Measurements from ENCODE around the gene BMAL2.

The BMAL2 gene, protein sequence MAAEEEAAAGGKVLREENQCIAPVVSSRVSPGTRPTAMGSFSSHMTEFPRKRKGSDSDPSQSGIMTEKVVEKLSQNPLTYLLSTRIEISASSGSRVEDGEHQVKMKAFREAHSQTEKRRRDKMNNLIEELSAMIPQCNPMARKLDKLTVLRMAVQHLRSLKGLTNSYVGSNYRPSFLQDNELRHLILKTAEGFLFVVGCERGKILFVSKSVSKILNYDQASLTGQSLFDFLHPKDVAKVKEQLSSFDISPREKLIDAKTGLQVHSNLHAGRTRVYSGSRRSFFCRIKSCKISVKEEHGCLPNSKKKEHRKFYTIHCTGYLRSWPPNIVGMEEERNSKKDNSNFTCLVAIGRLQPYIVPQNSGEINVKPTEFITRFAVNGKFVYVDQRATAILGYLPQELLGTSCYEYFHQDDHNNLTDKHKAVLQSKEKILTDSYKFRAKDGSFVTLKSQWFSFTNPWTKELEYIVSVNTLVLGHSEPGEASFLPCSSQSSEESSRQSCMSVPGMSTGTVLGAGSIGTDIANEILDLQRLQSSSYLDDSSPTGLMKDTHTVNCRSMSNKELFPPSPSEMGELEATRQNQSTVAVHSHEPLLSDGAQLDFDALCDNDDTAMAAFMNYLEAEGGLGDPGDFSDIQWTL

DNA sequence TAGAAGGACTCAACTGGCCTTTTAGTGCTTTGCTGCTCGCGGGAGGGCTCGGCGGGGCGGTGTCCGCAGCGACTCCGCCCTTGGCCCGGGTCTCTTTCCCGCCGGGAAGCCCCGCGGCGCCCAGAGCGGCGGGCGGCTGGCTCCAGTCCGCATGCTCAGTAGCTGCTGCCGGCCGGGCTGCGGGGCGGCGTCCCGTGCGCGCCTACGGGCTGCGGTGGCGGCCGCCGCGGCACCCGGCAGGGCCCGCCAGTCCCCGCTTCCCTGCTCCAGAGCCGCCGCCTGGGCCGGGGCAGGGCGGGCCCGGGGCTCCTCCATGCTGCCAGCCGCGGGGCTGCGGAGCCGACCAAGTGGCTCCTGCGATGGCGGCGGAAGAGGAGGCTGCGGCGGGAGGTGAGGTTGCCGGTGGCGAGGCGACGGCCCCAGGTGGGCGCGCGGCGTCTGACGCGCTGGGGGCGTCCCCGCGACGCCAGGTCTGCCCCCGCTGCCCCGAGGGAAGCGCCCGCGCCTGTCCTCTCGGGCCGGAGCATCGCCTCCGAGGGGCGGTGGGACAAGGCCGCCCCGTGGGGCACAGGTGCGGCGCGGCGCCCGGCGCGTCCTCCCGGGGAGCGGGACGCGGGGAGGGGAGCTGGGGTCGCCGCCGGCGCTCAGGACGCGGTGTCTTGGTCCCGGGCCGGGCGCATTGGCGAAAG lies at the start of gene BMAL2:
Gene BMAL2, plus strand, starts transcription at position 123 of the 689 bp plus-strand sequence. Its CDS starts 237 bp downstream, at position 360.
- peak; percentile 10 for DNase-seq

DNA sequence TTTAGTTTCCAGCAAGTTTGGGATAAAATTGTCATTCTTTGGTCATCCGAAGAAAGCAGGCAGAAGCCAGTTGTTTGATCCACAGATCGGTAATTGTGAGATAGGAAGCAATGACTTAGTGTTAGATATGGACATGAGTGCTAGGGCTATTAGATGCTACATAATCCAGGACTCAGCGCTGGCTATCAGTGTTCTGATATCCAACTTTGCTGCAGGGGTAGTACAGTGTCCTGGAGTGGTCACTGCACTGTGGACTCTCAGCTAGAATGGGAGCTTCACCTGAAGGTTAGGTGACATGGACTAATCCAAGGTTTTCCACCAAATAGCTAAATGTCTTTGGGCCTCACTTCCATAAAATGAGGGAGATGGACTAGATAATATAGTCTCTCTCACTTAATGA lies 48.6 kb upstream of the BMAL2 start:
- no peak for DNase-seq

DNA sequence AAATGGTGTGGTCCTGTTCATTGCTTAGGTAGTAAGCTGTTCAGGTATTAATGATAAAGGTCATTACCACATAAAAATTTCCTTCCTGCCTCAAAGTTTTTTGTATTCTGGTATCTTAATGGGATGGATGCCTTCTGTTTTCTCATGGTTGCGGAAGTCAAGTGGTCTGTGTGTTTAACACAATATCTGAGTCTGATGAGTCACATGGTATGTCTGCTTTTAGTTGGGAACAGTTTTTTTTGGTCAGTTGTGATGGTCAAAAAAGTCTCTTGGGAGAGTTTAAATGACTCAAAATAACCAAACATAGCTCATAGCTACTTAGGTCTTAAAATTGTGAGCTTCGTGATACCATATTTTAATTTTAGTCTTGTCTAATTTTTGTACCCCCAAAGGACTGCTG lies 47.9 kb upstream of the BMAL2 start:
- no peak for DNase-seq

DNA sequence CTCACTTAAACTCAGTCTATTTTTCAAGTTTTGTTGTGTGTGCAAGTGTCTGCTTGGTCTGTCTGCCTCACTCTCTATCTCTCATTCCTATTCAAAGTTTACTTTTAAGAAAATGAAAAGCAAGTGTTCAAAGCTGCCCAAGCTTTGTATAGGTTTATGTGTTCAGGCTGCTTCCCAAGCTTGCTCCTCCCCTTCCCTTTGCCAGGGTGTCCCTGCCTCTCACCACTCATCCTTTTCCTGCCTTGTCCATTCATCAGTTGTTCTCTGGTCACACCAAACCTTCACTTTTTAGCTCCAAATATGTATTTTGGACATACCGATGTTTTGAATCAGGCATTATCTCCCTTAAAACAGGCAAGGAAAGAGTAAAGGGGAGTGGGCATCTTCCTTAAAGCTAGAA lies 47.2 kb upstream of the BMAL2 start:
- no peak for DNase-seq

DNA sequence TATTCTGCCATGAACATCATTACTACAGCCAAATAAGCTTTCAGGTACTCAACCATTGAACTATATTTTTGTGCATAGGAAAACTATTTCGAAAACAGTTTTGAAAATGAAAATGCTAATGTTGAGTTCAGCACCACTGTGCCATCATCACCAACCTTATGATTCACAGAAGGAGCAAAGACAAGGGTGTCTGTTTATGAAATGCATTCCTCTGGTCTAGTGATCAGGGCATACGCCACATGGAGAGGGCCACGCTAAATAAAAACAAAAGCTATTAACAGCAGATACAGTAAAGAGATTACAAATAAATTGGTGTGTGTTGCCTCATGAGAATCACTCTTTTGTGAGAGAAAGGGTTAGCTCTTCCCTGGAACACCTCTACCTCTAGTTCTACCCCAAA lies 43.2 kb upstream of the BMAL2 start:
- no peak for DNase-seq

DNA sequence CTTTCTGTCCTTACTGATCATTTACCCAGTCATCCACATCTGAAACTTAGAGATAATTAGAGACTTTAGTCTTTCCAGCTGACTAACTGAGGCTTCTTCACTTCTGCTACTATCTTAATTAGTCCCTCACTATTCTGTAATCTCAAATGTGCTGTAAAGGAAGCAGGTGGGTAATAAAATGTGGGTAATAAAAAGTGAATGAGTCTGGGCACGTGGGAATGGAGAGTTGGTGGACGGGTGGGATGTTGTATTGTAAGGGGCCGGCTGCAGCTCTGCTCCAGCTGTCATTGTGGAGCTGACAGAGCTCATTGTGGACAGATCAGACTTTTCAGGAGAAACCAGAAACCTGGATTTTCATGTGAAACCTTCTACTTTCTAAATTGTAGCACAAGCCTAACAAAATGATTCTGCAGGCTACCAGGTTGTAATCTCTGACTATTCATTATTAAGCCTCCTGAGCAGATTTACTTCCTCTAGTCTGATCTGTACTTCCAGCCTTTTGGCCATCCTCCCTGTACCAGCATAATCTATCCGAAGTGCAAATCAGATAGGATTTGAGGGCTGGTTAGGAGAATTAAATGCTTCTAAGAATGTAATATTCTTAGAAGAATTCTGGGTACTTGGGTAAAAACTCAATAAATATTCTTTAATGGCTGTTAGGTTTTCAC lies 42.0 kb upstream of the BMAL2 start:
- DNase-seq, result no peak

DNA sequence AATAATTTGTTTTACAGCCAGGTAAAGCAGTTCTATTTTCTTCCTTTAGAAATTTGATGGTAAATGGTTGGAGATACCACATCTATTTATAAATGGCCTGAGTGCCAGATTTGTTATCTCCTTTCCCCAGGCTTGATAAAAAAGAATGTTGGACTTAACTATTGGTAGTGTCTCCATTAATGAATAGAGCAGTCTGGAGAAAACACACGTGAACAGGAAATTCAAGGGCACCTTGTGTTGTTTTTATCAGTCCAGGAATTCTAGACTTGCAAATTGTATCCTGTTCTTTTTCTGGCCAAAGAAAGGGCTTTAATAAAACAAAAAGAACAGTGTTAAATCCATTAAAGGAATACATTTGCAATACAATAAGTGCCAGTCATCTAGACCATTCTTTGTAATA lies 40.8 kb upstream of the BMAL2 start:
- DNase-seq, result no peak

DNA sequence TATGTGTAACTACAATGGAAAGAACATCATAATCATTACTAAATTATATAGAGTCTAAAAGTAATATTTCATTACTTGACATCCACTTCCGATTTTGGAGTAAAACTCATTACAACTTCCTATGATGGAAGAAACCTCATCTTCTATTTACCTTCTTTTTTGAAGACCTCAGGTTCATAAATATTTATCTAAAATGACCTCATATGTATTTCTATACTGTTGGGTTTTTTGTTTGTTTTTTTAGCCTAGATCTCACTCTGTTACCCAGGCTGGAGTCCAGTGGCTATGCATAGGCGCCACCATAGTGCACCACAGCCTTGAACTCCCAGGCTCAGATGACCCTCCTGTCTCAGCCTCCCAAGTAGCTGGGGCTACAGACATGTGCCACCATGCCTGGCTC lies 39.9 kb upstream of the BMAL2 start:
- DNase-seq, result no peak

DNA sequence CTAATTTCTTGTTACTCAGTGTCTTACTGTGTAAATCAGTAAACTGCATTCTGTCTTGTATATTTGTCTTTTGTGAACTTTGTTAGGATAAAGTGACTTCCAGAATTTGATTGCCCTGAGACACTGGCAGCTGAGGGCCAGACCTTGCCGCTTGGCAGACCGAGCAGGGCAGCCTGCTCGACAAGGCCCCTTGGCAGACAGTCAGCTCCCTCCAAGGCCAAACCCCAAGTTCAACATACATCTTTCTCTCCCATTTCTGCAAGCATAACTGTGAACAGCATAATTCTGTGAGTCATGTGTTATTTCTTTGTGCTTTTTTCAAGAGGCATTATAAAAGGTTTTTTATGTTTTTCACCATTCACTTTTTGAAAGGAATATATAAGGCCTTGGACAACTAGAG lies 39.2 kb upstream of the BMAL2 start:
- no peak for DNase-seq

DNA sequence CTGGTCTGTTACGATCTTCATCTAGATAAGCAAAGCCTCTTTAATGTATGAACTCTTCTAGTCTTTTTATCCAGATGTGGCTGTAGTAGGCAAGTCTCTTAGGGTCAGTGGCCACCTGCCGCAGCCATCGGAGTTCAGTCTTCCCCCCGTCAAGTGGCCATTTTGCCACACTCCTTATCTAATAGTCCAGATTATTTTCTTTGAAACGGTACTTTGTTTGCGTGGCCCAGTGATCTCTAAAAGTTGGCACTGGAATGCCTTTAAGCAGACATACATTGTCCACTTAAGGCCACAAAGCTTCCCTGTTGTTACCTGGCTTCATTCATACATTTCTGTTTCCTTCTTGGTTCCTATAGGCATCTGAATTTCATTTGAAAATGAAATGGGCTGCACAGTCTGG lies 36.0 kb upstream of the BMAL2 start:
- no peak for DNase-seq

DNA sequence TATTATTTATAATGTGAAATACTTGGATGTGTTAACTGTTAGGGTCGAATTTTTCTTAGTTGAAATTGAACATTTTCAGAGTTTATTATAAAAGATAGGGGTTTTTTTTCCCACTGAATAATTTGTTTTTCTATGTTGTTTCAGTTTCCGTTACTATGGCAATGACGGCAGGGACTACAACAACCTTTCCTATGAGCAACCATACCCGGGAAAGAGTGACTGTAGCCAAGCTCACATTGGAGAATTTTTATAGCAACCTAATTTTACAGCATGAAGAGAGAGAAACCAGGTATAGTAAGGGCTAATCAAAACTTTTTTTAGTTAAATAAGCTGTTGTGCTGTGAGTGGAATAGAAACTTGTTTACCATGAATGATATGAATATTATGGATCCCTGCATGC lies 35.1 kb upstream of the BMAL2 start:
- DNase-seq, result no peak

DNA sequence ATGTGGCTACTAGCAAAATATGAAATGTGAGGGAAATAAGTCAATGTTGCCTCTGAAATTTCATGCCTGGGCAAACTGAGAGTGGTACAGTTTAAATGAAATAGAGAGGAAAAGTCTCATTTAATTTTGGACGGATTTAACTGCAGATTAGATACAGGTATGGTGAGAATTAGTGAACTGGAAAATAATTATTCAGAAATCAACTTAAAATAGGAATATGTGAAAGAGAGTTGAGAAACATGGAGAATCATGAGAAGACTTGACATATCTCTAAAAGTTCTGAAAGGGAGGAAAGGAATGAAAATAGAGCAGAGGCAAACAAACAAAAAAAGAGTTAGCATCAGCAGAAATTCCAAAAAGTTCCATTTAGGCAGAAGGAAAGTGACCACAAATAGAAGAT lies 33.5 kb upstream of the BMAL2 start:
- no peak for DNase-seq

DNA sequence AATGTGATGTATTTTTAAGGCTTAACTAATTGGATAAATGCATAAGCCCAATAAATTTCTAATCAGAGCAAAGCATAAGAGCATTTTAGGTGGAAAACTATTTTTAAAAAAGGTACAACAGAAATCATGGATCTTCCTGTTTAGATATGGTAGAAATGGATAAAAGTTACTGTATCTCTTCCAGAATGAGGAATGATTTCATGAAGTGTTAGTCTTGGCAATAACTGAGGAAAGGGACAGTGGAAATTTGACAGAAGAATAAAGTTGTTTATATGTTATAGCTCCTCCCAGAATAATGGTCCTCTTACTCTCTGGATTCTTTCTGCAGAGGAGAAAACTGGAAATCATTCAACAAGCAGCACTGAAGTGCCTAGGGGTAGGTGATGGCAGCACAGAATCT lies 32.4 kb upstream of the BMAL2 start:
- no peak for DNase-seq

DNA sequence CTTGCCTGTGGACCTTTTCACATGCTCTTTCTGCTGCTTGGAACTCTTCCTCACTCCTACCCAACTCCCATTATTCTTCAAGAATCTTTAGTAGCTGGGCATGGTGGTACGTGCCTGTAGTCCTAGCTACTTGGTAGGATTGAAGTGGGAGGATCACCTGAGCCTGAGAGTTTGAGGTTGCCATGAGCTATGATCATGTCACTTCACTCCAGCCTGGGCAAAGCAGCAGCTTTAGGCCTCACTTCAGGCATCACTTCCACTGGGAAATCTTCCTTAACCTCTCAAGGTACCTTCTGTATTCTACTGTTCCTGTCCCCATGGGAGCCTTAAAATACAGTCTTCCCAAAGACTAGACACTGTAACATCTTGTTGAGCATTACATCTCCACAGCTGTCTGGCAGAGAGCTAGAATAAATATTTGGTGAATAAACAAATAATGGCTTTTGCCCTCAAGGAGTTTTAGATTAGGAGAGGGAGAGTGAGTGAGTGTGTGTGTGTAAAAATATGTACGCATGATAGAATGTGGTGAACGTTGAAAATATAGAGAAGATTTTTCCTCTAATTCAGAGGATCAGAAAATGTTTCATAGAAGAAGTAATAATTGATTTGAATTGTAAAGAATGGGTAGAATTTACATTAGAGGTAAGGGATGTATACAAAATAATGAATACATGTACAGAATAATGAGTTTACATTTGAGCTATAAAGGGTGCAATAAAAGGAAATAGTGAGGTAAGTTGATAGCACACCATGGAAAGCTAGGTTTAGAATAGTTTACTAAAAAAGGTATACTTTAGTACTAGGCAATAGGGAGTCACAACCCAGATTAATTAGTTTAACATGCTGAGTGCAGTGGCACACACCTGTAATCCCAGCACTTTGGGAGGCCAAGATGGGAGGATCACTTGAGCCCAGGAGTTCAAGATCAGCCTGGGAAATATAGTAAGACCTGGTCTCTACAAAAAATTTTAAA lies 29.2 kb upstream of the BMAL2 start:
- DNase-seq, result peak; percentile 42

DNA sequence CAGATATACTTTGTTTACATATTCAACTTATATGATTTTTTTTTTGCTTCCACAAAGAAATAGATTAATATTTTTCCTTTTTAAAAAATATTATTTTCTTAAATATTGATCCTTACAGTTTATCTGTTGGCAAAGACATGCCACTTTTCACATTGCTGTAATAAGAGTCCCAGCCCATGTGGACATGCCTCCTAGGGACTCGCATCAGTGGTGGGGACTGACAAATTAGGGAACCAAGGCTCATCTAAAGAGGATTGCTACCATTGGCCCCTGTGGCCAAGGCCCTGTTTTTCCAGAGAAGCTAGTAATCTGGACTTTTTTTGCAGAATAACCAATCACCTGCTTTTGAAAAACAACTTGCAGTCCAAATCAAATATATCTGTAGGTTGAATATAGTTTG lies 27.8 kb upstream of the BMAL2 start:
- no peak for DNase-seq

DNA sequence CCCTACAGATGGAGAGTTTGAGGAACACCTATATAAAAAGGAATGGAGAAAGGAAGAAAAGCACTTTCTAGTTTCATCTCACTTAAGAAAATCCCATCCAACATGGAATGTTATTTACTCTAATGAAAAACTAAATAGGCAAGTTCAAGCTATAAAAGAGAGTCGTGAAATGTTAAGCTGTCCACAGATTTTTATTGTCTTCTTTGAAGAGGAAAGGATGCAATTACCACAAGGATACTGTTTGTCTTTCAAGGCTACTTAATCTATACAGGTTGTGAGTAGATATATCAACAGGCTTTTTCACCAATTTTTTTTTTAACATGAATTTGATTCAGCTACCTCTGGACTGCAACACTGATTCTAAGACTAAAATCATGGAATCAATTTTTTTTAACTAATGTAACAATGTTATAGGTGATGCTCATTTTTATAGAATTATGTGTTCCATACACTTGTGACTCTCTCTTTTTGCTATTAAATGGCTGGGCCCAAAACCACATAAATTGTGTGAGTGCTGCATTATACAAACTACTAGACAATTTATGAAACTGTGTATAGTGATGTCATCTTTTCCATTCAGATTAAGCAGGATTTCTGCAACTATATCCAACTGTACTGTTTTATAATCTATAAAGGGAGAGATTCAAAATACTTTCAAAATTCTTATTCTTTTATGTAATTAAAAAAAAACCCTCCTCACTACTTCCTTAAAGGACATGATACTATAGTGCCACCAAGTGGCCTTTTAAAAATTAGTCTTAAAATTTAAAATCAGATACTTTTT lies 26.8 kb upstream of the BMAL2 start:
- peak; percentile 29 for DNase-seq

DNA sequence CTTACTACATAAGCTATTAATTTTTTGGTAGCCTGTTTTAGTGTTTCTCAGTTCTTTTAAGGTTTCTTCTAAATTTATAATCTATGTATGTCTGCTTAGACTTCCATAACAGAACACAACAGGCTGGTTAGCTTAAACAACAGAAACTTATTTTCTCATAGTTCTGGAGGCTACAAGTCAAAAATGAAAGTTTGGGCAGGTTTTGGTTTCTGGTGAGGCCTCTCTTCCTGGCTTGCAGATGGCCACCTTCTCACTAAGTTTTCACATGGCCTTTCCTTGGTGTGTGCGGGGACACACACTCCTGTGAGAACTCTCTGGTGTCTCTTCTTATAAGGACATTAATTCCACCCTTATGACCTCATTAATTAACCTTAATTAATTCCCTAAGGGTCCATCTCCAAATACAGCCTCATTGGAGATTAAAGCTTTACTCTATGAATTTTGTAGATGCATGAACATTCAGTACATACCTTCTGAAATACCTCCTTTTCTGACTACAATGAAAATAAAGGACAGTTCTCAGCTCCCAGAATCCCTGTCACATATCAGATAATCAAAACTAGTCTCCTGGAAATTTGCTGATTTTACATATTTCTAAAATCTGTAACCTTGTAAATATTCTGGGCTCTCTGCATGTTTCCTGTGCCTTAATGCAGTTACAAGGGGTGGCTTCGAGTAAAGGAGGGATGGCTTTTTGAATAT lies 23.2 kb upstream of the BMAL2 start:
- DNase-seq, result no peak

DNA sequence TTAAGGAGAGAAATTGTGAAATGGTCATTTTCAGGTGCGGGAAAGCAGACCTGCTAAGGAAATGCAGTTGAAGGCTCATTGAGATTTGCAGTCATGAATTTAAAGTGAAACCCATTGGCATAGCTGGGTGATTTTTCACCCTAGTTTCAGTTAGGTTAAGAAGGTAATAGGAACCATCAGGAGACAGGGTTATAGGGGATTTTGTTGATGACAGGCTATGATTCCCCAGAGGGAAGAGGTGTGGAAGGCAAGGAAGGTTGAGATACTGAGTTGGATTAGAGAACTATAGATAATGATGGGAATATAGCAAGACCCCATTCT lies 22.7 kb upstream of the BMAL2 start:
- DNase-seq, result no peak

DNA sequence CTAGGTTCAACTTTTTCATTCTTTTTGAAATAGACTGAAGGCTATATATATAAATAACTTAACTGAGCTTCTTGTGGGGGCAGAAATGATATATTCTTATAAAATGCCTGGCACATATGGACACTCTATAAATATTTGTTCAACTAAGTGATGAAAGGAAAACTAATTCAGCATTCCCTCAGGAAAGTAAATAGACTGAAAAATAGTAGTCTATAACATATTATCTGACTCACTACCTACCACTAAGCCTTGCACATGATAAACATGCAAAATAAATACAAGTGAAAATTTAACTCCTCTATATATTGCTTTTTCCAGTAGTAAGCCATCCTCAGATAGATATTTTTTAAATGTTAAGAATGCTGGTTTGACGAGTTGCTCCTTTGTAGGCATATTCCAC lies 15.7 kb upstream of the BMAL2 start:
- no peak for DNase-seq

DNA sequence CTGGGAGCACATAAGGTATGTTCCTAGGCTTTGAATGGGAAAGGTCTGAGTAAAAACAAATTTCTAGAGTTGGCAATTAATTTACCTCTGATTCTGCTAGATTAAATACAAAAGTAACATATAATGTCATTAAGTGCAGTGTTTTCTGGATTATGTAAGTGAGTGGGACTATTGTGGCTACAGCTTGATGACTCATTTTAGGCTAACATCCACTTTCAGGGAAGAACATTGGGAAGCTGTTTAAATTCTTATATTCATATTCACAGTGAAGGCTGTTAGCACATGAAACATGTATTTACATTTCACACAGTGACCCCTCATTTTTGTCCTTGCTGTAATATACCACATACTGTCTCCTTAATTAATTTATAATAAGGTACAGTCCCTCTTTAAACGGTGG lies 13.2 kb upstream of the BMAL2 start:
- DNase-seq, result no peak

DNA sequence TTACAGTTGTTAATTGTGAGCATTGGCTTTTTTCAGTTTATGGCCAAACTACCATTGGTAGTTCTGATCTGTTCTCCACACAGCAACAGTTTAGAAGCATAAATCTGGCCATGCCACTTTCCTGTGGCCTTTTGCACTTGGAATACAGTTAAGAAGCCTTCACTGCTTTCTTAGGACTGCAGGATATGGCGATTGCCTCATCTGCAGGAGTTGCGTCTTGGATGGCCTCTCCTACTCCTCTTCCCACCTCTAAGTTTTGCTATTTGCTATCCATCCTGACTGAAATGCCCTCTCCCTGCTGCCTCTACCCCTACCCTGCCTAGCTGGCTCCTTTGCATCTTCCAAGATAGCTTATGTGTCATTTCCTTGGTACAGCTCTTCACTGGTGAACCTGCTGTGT lies 12.8 kb upstream of the BMAL2 start:
- DNase-seq, result no peak
